ENCODE measurements around the gene TDRD1. TPM values are rescaled to one million over a fixed set of nuclear protein-coding genes. Genes with fewer than 3 reads are reported as not detected.

The TDRD1 gene
- total and polyA plus RNA-seq, 9 donors: 0.17 to 1.4 (median 0.51) TPM

DNA sequence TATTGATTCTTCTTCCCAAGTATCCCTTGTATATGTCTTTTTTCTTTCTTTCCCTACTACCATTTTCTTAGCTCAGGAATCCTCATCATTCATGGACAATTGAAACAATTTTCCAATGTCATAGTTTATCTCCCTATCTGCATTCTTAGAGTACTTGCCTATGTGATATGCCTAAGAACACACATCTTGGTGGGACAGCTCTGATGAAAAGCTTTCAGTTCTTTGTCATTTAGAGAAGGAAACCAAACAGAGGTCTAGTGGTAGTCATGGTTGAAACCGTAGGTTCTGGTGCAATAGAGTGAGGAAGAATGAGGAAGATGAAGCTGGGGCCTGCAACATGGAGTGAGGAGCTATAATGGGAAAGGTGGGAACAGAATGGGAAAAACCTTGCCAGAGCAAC is 28.2 kb downstream of the TDRD1 start:
- H3K36me3 ChIP-seq: no peaks in the 10 kb centered on the region
- H3K9me3 ChIP-seq: no peaks in the 10 kb centered on the region
- no peaks in the 10 kb centered on the region for H3K4me1 ChIP-seq (ENCODE audit: insufficient read depth)
- 92 to 98% (median 96%) methylated on average over 1 of the region's 1 CpG for WGBS, 3 donors
- no peak overlapping the region for H3K4me3 ChIP-seq
- no peak overlapping the region for H3K27ac ChIP-seq
- no peak for TF ChIP-seq POLR2A (IDR thresholded peaks at IDR 0.05)
- TF ChIP-seq, protein P1, sequence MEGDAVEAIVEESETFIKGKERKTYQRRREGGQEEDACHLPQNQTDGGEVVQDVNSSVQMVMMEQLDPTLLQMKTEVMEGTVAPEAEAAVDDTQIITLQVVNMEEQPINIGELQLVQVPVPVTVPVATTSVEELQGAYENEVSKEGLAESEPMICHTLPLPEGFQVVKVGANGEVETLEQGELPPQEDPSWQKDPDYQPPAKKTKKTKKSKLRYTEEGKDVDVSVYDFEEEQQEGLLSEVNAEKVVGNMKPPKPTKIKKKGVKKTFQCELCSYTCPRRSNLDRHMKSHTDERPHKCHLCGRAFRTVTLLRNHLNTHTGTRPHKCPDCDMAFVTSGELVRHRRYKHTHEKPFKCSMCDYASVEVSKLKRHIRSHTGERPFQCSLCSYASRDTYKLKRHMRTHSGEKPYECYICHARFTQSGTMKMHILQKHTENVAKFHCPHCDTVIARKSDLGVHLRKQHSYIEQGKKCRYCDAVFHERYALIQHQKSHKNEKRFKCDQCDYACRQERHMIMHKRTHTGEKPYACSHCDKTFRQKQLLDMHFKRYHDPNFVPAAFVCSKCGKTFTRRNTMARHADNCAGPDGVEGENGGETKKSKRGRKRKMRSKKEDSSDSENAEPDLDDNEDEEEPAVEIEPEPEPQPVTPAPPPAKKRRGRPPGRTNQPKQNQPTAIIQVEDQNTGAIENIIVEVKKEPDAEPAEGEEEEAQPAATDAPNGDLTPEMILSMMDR (IDR thresholded peaks at IDR 0.05): no peak
- TF ChIP-seq EP300 (IDR thresholded peaks at IDR 0.05): no peak
- DNase-seq: no peak
- intact Hi-C loops (cut with DNase I): no loop called here
- H3K27me3 ChIP-seq: no peaks in the 10 kb centered on the region

DNA sequence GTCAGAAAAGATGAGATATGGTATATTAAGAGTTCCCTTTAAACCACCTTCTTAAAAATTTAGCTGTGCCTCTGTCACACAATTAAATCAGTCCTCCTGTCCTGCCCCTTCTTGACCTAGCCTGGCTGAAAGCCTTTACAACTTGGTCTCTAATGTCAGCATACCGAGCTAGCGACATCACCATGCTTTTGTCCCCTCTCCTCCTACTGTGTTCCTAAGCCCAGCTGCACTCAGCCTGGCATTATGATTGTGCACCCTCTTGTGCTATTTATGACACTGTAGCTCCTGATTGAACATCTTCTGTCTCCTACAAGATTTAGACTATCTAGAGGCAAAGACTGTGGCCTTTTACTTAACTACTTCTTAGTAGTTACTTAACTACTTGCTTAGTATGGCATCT is 29.2 kb downstream of the TDRD1 start:
- H3K36me3 ChIP-seq: no peaks in the 10 kb centered on the region
- TF ChIP-seq EP300 (IDR thresholded peaks at IDR 0.05) (no peak), POLR2A (IDR thresholded peaks at IDR 0.05) (no peak)
- TF ChIP-seq, protein P1 (IDR thresholded peaks at IDR 0.05): no peak
- H3K9me3 ChIP-seq: no peaks in the 10 kb centered on the region
- H3K4me3 ChIP-seq: no peak overlapping the region
- H3K4me1 ChIP-seq (ENCODE audit: insufficient read depth): no peaks in the 10 kb centered on the region
- no peak for DNase-seq
- no peak overlapping the region for H3K27ac ChIP-seq
- no peaks in the 10 kb centered on the region for H3K27me3 ChIP-seq
- intact Hi-C loops (cut with DNase I): no loop called here
- 94 to 96% (median 96%) methylated on average over 2 of the region's 2 CpGs for WGBS, 3 donors

DNA sequence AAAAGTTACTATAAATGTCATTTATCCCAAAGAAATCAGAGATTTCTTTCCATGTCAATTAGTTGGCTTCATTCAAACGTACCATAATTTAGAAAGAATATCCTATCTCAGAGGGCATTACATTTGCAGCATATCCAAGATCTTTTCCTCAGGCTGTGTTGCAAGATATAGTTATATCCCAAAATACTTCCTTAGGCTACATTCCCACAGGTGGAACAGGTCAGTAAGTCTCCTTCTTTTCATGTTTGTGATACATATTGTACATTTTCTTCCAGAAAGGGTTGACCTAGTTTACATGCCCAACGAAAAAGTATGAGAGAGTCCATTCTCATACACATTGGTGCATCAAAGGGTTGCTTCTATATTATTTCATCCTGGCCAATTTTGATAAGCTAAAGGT is 33.0 kb downstream of the TDRD1 start:
- Histone ChIP-seq H3K9me3 (no peaks in the 10 kb centered on the region), H3K4me3 (no peak overlapping the region), H3K27ac (no peak overlapping the region), H3K27me3 (no peaks in the 10 kb centered on the region), H3K36me3 (no peaks in the 10 kb centered on the region), H3K4me1 (ENCODE audit: insufficient read depth) (no peaks in the 10 kb centered on the region)
- TF ChIP-seq, protein P1 (IDR thresholded peaks at IDR 0.05): no peak
- TF ChIP-seq POLR2A (IDR thresholded peaks at IDR 0.05) (no peak), EP300 (IDR thresholded peaks at IDR 0.05) (no peak)
- 79 to 93% (median 81%) methylated on average over 2 of the region's 2 CpGs for WGBS, 3 donors
- intact Hi-C loops (cut with DNase I): no loop called here
- no peak for DNase-seq

DNA sequence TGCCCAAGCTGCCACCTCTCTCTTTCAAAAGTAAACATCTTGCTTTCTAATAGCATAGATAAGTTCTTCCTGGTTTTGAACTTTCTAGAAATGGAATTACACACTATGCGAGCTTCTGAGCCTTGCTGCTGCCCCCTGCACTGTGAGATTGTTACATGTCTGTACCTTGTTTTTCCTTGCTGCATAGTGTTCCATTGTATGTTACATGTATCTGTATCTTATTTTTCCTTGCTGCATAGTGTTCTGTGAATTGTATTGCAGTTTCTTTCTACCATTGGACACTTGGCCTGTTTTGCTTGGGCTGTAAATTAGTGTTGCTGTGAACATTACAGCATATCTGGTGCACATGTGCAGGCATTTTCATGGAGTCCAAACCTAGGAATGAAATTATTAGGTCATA is 35.9 kb downstream of the TDRD1 start:
- TF ChIP-seq POLR2A (IDR thresholded peaks at IDR 0.05): no peak
- TF ChIP-seq, protein P1 (IDR thresholded peaks at IDR 0.05): no peak
- no peak for TF ChIP-seq EP300 (IDR thresholded peaks at IDR 0.05)
- H3K4me3 ChIP-seq: no peak overlapping the region
- no peaks in the 10 kb centered on the region for H3K9me3 ChIP-seq
- WGBS, 3 donors: 89 to 94% (median 90%) methylated on average over 1 of the region's 1 CpG
- intact Hi-C loops (cut with DNase I): no loop called here
- H3K36me3 ChIP-seq: no peaks in the 10 kb centered on the region
- H3K4me1 ChIP-seq (ENCODE audit: insufficient read depth): no peaks in the 10 kb centered on the region
- DNase-seq: no peak
- no peak overlapping the region for H3K27ac ChIP-seq
- H3K27me3 ChIP-seq: no peaks in the 10 kb centered on the region

DNA sequence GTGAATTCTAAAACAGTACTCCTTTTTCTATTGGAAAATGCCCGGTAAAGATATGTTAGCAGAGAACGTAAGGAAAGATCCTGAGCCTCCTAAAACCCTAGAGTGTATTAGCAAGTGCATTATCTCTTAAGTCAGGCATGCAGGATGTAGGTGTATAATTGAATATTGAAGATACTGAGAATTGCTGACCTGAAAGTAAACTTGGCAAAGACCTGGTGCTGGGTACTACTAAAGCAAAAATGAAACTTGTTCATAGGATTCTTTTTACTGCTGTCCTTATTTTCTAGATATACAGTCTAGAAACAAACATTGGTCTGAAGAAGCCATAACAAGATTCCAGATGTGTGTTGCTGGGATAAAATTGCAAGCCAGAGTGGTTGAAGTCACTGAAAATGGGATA is 41.1 kb downstream of the TDRD1 start:
- H3K4me3 ChIP-seq: no peak overlapping the region
- TF ChIP-seq POLR2A (IDR thresholded peaks at IDR 0.05) (no peak), EP300 (IDR thresholded peaks at IDR 0.05) (no peak)
- TF ChIP-seq, protein P1 (IDR thresholded peaks at IDR 0.05): no peak
- H3K27me3 ChIP-seq: no peaks in the 10 kb centered on the region
- H3K9me3 ChIP-seq: no peaks in the 10 kb centered on the region
- intact Hi-C loops (cut with DNase I): no loop called here
- WGBS, 3 donors: 40 to 72% (median 58%) methylated on average over 2 of the region's 2 CpGs
- no peak overlapping the region for H3K27ac ChIP-seq
- no peak for DNase-seq
- no peaks in the 10 kb centered on the region for H3K36me3 ChIP-seq
- H3K4me1 ChIP-seq (ENCODE audit: insufficient read depth): no peaks in the 10 kb centered on the region
